GM13976 (cell line): ENCODE results near the gene AEN.
"Not testable (repeated sequence)": the region's sequence is repeated elsewhere in the genome, so short reads cannot be mapped to it uniquely, and the experiment has no call there.

Experiments
- DNase-seq: peaks from one replicate; pipeline ENCODE4 v3.0.0; 2012; ENCODE audit warnings: low spot score
- in situ Hi-C: fragments of 300-500 bp; cut with MboI; formaldehyde crosslinking; loops from one replicate; pipeline ENCODE4 v1.12.0; 2022; ENCODE audit warnings: low sequenced_read_pairs, mixed read lengths, inconsistent platforms; ENCODE audit not compliant: unreplicated experiment
- TF ChIP-seq, protein P1 (sequence below): IDR thresholded peaks from 2 replicates; pipeline ENCODE4 v1.5.1; 2012; ENCODE audit warnings: borderline replicate concordance, mild to moderate bottlenecking; ENCODE audit not compliant: insufficient read depth; ENCODE audit errors: extremely low read depth, missing control alignments, control extremely low read depth

The AEN gene

DNA sequence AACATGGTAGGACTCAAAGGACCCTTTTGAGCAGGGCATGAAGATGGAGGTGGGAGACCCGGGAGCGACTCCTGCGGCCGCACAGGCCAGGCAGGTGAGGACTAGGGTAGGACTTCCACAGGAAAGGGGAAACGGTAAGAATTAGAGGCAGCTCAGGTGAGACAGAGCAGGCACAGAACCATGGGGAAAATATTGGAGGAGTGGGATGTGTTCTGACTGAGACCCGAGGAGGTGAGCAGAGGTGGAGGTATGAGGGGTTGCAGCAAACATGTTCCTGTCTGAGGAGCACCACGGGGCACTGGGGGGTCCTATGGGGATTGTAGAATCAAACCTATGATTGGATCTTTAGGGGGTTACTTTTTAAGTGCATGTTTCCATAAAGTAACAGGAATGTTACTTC, 16.3 kb downstream of the AEN start:
- no peak for DNase-seq
- in situ Hi-C loops, result no loop called here
- TF ChIP-seq, protein P1, sequence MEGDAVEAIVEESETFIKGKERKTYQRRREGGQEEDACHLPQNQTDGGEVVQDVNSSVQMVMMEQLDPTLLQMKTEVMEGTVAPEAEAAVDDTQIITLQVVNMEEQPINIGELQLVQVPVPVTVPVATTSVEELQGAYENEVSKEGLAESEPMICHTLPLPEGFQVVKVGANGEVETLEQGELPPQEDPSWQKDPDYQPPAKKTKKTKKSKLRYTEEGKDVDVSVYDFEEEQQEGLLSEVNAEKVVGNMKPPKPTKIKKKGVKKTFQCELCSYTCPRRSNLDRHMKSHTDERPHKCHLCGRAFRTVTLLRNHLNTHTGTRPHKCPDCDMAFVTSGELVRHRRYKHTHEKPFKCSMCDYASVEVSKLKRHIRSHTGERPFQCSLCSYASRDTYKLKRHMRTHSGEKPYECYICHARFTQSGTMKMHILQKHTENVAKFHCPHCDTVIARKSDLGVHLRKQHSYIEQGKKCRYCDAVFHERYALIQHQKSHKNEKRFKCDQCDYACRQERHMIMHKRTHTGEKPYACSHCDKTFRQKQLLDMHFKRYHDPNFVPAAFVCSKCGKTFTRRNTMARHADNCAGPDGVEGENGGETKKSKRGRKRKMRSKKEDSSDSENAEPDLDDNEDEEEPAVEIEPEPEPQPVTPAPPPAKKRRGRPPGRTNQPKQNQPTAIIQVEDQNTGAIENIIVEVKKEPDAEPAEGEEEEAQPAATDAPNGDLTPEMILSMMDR, result no peak

DNA sequence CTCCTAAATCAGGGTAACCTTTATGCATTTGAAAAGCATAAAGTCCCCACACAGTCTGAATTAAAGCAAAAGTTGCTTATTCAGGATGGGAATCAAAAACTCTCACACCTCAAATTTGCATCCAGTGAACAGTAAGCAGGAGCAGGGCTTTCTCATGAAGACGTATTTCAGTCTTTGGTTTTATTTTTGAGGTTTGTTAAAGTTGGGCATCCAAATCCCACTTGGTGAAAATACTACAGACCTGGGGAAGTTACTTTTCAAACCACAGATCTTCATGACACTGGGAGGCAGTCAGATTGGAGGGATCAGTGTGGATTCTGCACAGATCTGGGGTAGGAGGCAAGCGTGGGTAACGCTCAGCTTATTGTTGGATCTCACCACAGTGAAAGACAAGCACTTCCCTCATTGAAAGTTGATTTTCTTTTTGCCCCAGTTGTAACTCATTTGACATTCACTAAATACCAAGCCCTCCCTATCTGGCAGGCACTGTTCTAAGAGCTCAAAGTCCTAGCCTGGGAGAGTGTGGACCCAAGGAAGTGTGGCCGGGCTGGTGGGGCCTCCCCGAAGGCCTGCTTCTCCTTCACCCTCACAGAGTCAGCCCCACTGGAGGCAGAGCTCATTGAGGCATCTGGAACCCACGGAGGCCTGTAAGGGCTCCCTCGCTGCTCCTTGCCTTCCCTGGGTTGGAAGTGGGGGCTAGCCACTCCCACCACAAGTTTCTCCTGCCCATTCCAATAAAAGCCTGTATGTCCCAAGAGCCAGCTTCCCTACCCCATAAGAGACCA, 16.9 kb downstream of the AEN start:
- TF ChIP-seq, protein P1, result no peak
- in situ Hi-C loops, result no loop called here

DNA sequence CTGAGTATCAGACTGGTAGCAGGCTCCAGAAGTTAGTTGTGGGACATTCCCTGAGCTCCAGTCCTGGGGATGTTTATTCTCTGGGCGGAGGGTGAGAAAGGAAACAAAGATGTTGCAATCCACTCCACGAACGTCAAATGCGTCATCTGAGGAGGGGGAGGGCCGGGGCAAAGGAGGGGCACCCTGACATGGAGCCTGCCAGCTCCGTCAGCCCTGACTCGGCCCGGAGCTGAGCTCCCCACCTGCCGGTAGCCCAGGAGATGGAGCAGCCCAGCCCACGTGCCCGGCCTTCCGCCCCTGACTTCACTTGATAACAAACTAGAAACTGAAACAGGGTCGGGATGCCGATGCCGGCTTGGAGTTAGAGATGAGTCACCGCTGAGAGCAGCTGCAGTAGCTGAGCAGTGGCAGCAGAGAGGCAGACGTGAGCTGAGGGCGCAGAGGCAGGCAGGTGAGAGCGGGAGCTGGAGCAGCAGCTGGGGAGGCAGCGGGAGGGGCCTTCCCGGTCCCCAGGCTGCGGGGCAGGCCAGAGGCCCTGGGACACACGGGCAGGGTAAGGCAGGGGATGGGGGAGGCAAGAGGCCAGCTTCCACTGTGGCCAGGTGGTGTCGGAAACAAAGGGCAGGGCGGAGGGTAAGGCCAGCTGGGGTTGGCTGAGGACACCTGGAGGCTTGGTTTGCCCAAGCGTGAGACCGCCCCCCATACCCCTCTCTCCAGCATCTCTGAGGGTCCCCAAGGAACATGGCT, 17.7 kb downstream of the AEN start, which contains the start of gene ISG20:
ISG20 (plus strand) TSS at position 391 of the 747 bp plus-strand sequence; CDS start at position 742, 351 bp downstream.
- TF ChIP-seq, protein P1, result peak; percentile 29
- in situ Hi-C loops, result no loop called here
- DNase-seq, result peak; percentile 93

More for the DNA sequence above, 16.9 kb downstream of the AEN start:
- DNase-seq, result no peak

DNA sequence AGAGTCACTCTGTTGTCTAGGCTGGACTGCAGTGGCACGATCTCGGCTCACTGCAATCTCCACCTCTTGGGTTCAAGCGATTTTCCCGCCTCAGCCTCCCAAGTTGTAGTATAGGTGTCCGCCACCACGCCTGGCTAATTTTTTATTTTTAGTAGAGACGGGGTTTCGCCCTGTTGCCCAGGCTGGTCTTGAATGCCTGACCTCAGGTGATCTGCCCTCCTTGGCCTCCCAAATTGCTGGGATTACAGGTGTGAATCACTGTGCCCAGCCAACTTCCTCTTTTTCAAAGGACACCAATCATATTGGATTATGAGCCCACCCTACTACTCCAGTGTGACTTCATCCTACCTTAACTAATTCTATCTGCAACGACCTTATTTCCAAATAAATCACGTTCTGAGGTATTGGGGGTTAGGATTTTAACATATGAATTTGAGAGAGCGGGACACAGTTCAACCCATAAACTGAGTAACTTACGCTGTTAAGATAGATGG, 20.9 kb downstream of the AEN start:
- DNase-seq, result no peak
- in situ Hi-C loops, result no loop called here
- TF ChIP-seq, protein P1, result no peak

DNA sequence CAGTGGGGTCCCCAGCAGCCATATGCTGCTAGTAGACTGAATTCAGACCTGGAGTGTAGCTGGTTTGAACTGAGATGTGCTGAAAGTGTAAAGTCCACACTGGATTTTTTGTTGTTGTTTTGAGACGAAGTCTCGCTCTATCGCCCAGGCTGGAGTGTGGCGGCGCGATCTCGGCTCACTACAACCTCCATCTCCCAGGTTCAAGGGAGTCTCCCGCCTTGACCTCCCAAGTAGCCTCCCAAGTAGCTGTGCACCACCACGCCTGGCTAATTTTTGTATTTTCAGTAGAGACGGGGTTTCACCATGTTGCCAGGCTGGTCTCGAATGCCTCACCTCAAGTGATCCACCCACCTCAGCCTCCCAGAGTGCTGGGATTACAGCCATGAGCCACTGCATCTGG, 21.4 kb downstream of the AEN start:
- DNase-seq, in situ Hi-C loops: not testable (repeated sequence)

DNA sequence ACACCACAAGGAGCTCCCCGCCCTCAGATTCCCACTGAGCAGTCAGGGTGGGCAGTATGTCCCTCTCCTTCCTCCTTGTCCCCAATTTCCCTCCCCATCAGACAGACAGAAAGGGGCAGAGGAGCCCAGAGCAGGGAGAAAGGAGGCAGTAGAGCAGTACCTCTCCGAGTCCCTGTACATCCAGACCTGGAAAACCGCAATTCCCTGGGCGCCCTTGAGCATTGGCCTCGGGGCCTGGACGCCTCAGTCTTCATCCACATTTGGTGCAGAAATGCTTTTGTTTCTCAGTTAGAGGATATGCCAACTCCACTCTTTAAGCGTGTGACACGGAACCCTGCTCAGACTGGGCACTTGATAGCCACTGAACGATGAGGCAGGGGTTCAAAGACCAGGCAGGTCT, 23.6 kb downstream of the AEN start:
- TF ChIP-seq, protein P1, result no peak
- in situ Hi-C loops, result no loop called here

More for the DNA sequence above, 23.6 kb downstream of the AEN start:
- DNase-seq, result no peak
